ENCODE measurements around the gene CAMK2D.

The CAMK2D gene

GRCh38 chr4:113572620-113573019, 188.9 kb downstream of the CAMK2D start:
- Histone ChIP-seq H3K36me3 (ENCODE audit: insufficient read depth, low read length) (no peaks in the 10 kb centered on the region), H3K27ac (no peak overlapping the region), H3K9ac (ENCODE audit: insufficient read length) (no peak overlapping the region), H3K4me3 (no peak overlapping the region), H3K9me3 (ENCODE audit: low read depth, low read length) (no peaks in the 10 kb centered on the region; the same call in 1 of the 2 replicates)
- no peak for DNase-seq (ENCODE audit: low read depth, low spot score)
- TF ChIP-seq FOXP2 (optimal IDR thresholded peaks at IDR 0.05; ENCODE audit: control extremely low read depth, extremely low read length, insufficient read depth) = no peak
- no peak for TF ChIP-seq POLR2AphosphoS5 (IDR thresholded peaks at IDR 0.05; ENCODE audit: borderline replicate concordance, low read depth, low read length)
- no peak for TF ChIP-seq EZH2 (IDR thresholded peaks at IDR 0.05)

GRCh38 chr4:113566015-113566795, 195.3 kb downstream of the CAMK2D start:
- H3K9me3 ChIP-seq (ENCODE audit: low read depth, low read length) = no peaks in the 10 kb centered on the region; the same call in 1 of the 2 replicates
- H3K36me3 ChIP-seq (ENCODE audit: insufficient read depth, low read length) = no peaks in the 10 kb centered on the region
- H3K9ac ChIP-seq (ENCODE audit: insufficient read length) = no peak overlapping the region
- H3K27ac ChIP-seq = no peak overlapping the region
- H3K4me3 ChIP-seq = no peak overlapping the region
- TF ChIP-seq EZH2 (IDR thresholded peaks at IDR 0.05) (no peak), FOXP2 (optimal IDR thresholded peaks at IDR 0.05; ENCODE audit: control extremely low read depth, extremely low read length, insufficient read depth) (no peak), POLR2AphosphoS5 (IDR thresholded peaks at IDR 0.05; ENCODE audit: borderline replicate concordance, low read depth, low read length) (no peak)
- DNase-seq (ENCODE audit: low read depth, low spot score) = no peak

GRCh38 chr4:113565702-113566012, 195.9 kb downstream of the CAMK2D start:
- H3K9ac ChIP-seq (ENCODE audit: insufficient read length) = no peak overlapping the region
- TF ChIP-seq FOXP2 (optimal IDR thresholded peaks at IDR 0.05; ENCODE audit: control extremely low read depth, extremely low read length, insufficient read depth) = no peak
- TF ChIP-seq EZH2 (IDR thresholded peaks at IDR 0.05) = no peak
- no peak for TF ChIP-seq POLR2AphosphoS5 (IDR thresholded peaks at IDR 0.05; ENCODE audit: borderline replicate concordance, low read depth, low read length)
- H3K4me3 ChIP-seq = no peak overlapping the region

GRCh38 chr4:113564493-113564892, 197.0 kb downstream of the CAMK2D start:
- no peak overlapping the region for H3K4me3 ChIP-seq
- H3K27ac ChIP-seq = no peak overlapping the region
- no peak overlapping the region for H3K9ac ChIP-seq (ENCODE audit: insufficient read length)
- H3K36me3 ChIP-seq (ENCODE audit: insufficient read depth, low read length) = no peaks in the 10 kb centered on the region
- H3K9me3 ChIP-seq (ENCODE audit: low read depth, low read length) = no peaks in the 10 kb centered on the region
- TF ChIP-seq FOXP2 (optimal IDR thresholded peaks at IDR 0.05; ENCODE audit: control extremely low read depth, extremely low read length, insufficient read depth) (no peak), POLR2AphosphoS5 (IDR thresholded peaks at IDR 0.05; ENCODE audit: borderline replicate concordance, low read depth, low read length) (no peak), EZH2 (IDR thresholded peaks at IDR 0.05) (no peak)
- no peak for DNase-seq (ENCODE audit: low read depth, low spot score)

More at GRCh38 chr4:113565702-113566012, 195.9 kb downstream of the CAMK2D start:
- H3K9me3 ChIP-seq (ENCODE audit: low read depth, low read length) = no peaks in the 10 kb centered on the region; the same call in 1 of the 2 replicates
- H3K27ac ChIP-seq = no peak overlapping the region
- no peak for DNase-seq (ENCODE audit: low read depth, low spot score)
- no peaks in the 10 kb centered on the region for H3K36me3 ChIP-seq (ENCODE audit: insufficient read depth, low read length)

- H3K9ac ChIP-seq (ENCODE audit: insufficient read length) = no peak overlapping the region
Observed at GRCh38 chr4:113563691-113564378, 197.7 kb downstream of the CAMK2D start.

GRCh38 chr4:113561758-113562157, 199.8 kb downstream of the CAMK2D start:
- Histone ChIP-seq H3K9me3 (ENCODE audit: low read depth, low read length) (no peaks in the 10 kb centered on the region), H3K4me3 (no peak overlapping the region), H3K36me3 (ENCODE audit: insufficient read depth, low read length) (no peaks in the 10 kb centered on the region), H3K27ac (no peak overlapping the region), H3K9ac (ENCODE audit: insufficient read length) (no peak overlapping the region)
- TF ChIP-seq FOXP2 (optimal IDR thresholded peaks at IDR 0.05; ENCODE audit: control extremely low read depth, extremely low read length, insufficient read depth) = no peak
- TF ChIP-seq EZH2 (IDR thresholded peaks at IDR 0.05) = no peak
- no peak for TF ChIP-seq POLR2AphosphoS5 (IDR thresholded peaks at IDR 0.05; ENCODE audit: borderline replicate concordance, low read depth, low read length)
- DNase-seq (ENCODE audit: low read depth, low spot score) = no peak

More at GRCh38 chr4:113563691-113564378, 197.7 kb downstream of the CAMK2D start:
- Histone ChIP-seq H3K36me3 (ENCODE audit: insufficient read depth, low read length) (no peaks in the 10 kb centered on the region), H3K4me3 (no peak overlapping the region), H3K9me3 (ENCODE audit: low read depth, low read length) (no peaks in the 10 kb centered on the region), H3K27ac (no peak overlapping the region)
- no peak for TF ChIP-seq POLR2AphosphoS5 (IDR thresholded peaks at IDR 0.05; ENCODE audit: borderline replicate concordance, low read depth, low read length)
- no peak for TF ChIP-seq FOXP2 (optimal IDR thresholded peaks at IDR 0.05; ENCODE audit: control extremely low read depth, extremely low read length, insufficient read depth)
- TF ChIP-seq EZH2 (IDR thresholded peaks at IDR 0.05) = no peak
- DNase-seq (ENCODE audit: low read depth, low spot score) = no peak

- no peak overlapping the region for H3K27ac ChIP-seq
- H3K36me3 ChIP-seq (ENCODE audit: insufficient read depth, low read length) = no peaks in the 10 kb centered on the region
Observed at GRCh38 chr4:113561092-113561491, 200.4 kb downstream of the CAMK2D start.

GRCh38 chr4:113560579-113560978, 201.0 kb downstream of the CAMK2D start:
- DNase-seq (ENCODE audit: low read depth, low spot score) = no peak
- Histone ChIP-seq H3K36me3 (ENCODE audit: insufficient read depth, low read length) (no peaks in the 10 kb centered on the region), H3K9ac (ENCODE audit: insufficient read length) (no peak overlapping the region), H3K4me3 (no peak overlapping the region), H3K27ac (no peak overlapping the region), H3K9me3 (ENCODE audit: low read depth, low read length) (no peaks in the 10 kb centered on the region)
- no peak for TF ChIP-seq FOXP2 (optimal IDR thresholded peaks at IDR 0.05; ENCODE audit: control extremely low read depth, extremely low read length, insufficient read depth)
- no peak for TF ChIP-seq POLR2AphosphoS5 (IDR thresholded peaks at IDR 0.05; ENCODE audit: borderline replicate concordance, low read depth, low read length)
- no peak for TF ChIP-seq EZH2 (IDR thresholded peaks at IDR 0.05)

More at GRCh38 chr4:113561092-113561491, 200.4 kb downstream of the CAMK2D start:
- no peak overlapping the region for H3K4me3 ChIP-seq
- no peak for TF ChIP-seq POLR2AphosphoS5 (IDR thresholded peaks at IDR 0.05; ENCODE audit: borderline replicate concordance, low read depth, low read length)
- no peak for TF ChIP-seq EZH2 (IDR thresholded peaks at IDR 0.05)
- no peak for TF ChIP-seq FOXP2 (optimal IDR thresholded peaks at IDR 0.05; ENCODE audit: control extremely low read depth, extremely low read length, insufficient read depth)
- H3K9me3 ChIP-seq (ENCODE audit: low read depth, low read length) = no peaks in the 10 kb centered on the region
- no peak for DNase-seq (ENCODE audit: low read depth, low spot score)
- H3K9ac ChIP-seq (ENCODE audit: insufficient read length) = no peak overlapping the region
